Erythroblast (primary cell): Measurements from ENCODE around the gene COL6A3.

Experiments
- DNase-seq, 2 experiments: peaks; one replicate each; lab custom pipeline; 2025; lab: John Stamatoyannopoulos, UW
- GATA1 ChIP-seq: IDR thresholded peaks from 2 replicates; pipeline ENCODE4 v1.6.1; 2011; ENCODE audit warnings: low read depth, mild to moderate bottlenecking, control low read depth, low read length, moderate library complexity
- POLR2A ChIP-seq: IDR thresholded peaks from 2 replicates; pipeline ENCODE4 v1.6.1; 2011; ENCODE audit warnings: mild to moderate bottlenecking, low read length

Gene COL6A3

DNA sequence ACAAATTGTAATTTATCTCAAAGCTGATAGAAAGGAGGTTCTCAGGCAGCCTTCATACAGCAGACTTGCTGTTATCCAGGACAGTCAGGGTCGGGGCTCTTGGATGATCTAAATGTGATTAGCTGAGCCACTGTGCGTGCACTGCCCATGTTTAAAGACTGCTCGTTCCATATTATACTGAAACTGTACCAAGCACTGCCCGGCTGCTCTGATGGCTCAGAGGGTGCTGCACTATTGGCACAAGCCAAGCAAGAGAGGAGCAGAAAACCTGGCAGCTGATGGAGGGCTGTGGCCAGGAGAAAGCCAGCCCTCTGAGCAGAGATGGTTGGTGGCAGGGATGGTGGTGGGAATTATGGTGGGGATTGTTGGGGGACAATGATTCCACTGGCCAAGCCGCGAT is 63.4 kb downstream of the COL6A3 start:
- TF ChIP-seq POLR2A (no peak), GATA1 (no peak)
- DNase-seq: no peak

- no peak for DNase-seq
- no peak for TF ChIP-seq GATA1
- no peak for TF ChIP-seq POLR2A
Measured at GRCh38 chr2:237350070-237350469, 63.9 kb downstream of the COL6A3 start.

DNA sequence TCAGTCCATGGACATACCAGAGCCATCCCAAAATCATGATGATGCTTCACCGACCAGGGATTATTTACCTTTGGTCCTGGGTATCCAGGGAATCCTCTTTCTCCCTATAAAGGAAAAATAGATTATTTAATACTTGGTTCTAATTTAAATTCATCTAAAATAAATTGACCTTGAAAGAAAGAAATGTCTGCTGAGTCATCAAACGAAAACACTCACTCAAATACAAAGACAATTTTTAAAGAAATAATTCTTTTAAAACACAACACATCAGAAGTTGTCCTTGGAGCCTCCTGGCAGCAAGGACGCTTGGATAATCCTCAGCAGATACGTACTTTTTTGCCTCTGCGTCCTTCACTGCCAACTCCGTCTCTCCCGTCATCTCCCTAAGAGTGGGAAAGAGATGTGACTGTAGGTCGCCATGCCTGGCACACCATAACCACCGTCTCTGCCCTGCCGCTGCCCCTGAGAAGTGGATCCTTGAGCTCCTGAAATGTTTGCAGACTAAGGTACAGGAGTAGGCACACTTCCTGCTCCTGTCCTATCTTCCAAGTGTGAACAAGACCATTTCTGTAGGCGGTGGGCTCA is 65.6 kb downstream of the COL6A3 start:
- DNase-seq: no peak
- TF ChIP-seq GATA1: no peak
- TF ChIP-seq POLR2A: no peak

DNA sequence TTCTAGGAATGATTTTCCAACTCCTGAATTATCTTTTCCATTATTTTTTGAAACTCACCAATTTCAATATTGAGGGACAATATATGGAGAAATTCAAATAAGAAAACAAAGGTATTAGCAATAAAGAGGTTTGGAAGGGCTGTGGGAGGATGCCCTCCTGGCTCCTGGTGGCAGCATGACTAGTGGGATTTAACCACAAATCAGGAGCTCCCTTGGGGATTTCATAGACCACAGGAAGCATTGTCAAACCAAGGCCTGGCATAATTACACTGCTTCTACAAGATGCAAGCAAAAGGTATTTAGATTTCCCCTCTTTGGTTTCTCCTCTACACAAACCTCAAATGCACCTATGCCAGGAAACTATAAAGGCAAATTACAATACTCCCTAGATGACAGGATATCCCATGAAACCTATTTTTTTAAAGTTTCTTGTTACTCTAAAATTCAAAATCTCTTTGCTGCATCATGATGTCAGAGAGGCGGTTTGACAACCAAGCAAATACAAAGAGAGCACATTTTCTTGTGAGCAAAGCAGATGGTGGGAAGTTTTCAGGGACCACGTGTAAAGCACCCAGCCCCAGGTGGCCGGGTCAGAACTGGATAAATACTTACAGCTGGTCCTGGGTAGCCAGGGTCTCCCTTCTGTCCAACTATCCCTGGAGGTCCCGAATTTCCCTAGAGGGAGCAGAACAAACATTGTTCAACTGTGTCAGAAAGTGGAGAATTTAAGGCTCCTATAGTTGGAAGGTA is 67.9 kb downstream of the COL6A3 start:
- no peak for DNase-seq
- TF ChIP-seq POLR2A (no peak), GATA1 (no peak)

DNA sequence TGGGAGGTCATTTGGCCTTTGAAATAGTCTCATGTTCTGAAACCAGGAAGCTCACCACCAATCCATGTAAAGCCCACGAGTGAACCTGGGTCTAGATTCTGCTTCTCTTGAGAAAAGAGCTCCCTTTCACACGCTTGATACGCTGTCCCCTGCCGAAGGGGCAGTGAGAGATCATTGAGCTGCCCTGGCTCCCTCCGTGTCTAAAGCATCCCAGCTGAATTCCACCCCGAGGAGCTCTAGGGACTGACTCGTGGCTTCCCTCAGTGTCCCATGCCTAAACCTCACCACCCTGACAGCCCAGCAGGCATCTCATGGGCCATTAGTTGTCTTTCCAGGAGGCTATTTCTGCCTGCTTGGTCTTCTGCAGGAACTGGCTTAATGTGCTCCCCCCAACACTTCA is 68.6 kb downstream of the COL6A3 start:
- no peak for DNase-seq
- TF ChIP-seq GATA1 (no peak), POLR2A (no peak)

GRCh38 chr2:237344942-237345341 is 69.0 kb downstream of the COL6A3 start:
- TF ChIP-seq POLR2A: no peak
- TF ChIP-seq GATA1: no peak
- DNase-seq: no peak

DNA sequence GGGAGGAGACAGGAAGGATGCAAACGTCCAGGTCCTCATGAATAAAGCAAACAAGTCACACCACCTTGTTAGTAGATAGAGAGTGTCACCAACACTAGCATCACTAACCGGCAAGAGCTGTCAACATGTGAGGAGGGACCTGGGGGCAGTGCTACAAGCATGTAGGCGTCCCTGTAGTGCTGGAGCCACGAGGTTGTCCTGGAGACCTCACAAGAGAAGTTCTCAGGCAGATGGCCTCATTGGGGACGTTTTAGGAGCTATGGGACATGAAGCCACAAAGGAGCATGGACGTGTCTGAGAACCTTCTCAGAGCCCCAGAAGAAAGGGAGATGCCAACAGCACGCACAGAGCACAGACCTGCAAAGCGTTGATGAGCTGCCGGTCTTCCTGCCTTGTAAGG is 70.0 kb downstream of the COL6A3 start:
- no peak for DNase-seq
- no peak for TF ChIP-seq POLR2A
- TF ChIP-seq GATA1: no peak

DNA sequence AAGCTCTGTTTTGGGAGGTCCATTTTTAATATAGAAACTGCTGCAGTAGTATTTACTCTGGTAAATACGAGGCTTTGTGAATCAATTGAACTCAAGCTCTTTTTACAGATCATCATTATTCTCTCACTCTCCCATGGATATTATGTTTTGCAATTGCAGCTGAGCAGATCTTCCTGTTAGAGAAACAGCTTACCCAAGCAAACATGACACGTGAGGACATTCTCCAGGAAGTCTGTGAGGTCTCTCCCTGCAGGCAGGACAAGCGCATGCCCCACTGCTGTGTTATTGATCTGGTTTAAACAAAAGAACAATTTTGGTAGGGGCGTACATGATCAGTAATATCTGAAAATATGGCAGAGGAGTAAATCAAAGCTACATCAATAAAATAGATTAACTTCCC is 72.1 kb downstream of the COL6A3 start:
- no peak for DNase-seq
- TF ChIP-seq GATA1: no peak
- TF ChIP-seq POLR2A: no peak

GRCh38 chr2:237337586-237337985 is 76.4 kb downstream of the COL6A3 start:
- no peak for DNase-seq
- TF ChIP-seq GATA1: no peak

DNA sequence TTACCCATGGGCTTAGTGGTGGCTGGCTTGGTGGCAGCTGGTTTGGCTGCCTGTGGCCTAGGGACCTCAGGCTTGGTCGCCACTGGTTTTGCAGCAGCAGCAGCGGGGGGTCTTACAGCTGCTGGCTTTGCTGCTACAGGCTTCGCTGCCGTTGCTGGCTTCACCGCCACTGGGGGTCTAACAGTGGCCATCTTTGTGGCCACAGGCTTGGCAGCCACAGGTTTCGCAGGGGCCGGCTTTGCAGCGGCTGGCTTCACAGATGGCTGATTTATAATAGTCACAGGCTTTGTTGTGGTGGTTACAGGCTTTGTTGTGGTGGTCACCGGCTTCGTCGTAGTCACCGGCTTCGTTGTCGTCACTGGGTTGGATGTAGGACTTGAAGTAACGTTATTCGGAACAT is 77.8 kb downstream of the COL6A3 start:
- no peak for DNase-seq
- TF ChIP-seq POLR2A: no peak
- TF ChIP-seq GATA1: no peak

DNA sequence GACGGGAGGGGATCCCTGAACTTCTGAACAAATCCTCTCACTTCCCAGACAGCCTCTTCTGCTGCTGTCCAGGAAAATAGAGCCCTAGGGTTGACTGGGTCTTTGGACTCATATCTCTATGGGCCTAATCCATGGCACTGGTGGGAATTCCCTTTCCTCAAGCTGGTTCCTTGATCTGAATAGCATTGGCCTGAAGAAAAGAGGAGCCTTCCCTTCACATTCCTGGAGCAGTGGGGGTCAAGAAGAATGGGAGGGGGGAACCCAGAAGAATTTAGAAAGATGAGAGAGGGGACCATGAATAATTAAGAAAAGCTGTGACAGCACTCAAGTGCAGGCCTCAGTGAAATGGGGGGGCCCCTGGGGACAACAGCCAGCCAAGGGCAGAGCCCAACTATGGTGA is 80.2 kb downstream of the COL6A3 start:
- no peak for DNase-seq
- TF ChIP-seq POLR2A (no peak), GATA1 (no peak)

- no peak for DNase-seq
- no peak for TF ChIP-seq GATA1
- no peak for TF ChIP-seq POLR2A
Measured at GRCh38 chr2:237330541-237330940, 83.4 kb downstream of the COL6A3 start.

DNA sequence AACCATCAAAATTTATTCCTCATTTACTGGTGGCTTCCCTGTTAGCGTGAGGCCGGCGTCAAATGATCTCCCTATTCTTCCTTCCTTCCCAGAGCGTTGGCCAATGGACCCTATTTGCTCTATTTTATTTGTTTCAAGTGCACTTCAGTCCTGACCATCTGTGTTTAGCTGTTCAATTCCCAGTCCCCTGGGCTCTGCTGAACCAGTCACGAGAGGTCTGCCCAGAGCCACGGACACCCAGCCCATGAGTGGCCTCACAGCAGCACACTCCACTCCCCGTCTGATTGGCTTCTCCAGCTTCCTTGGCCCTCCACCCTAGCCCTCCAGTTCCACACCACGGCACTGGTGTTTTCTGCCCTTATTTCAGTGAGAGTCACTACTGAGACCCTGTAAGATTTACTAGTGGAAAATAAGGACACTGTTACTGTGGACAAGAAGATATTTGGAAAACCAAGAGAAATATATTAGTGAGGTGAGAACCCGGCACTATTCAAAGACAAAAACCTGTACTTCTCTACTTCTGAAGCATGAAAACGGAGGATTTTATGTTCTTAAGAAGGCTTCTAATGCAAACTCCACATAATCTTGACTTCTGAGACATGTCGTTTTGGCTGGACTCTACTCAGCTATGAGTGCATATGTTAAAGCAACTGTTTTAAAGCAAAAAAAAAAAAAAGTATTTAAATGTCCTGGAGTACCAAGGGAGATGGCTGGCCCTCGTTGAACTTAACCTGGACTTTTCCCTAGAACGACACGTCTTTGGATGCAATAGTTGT is 86.6 kb downstream of the COL6A3 start:
- TF ChIP-seq POLR2A: no peak
- no peak for TF ChIP-seq GATA1

More for the DNA sequence above, 86.6 kb downstream of the COL6A3 start:
- no peak for DNase-seq
